H1 (cell line): ENCODE measurements around the gene GIMAP5. TPM values are rescaled to one million over a fixed set of nuclear protein-coding genes. Genes with fewer than 3 reads are reported as not detected.

Experiments
- CTCF ChIA-PET: fragments of 300-600 bp; sonication (Branson Sonifier 250); formaldehyde crosslinking; loops from one replicate; lab custom pipeline; 2021; ENCODE audit not compliant: partially characterized antibody; lab: Charles Lee
- POLR2A ChIA-PET: fragments of 300-600 bp; sonication (Branson Sonifier 250); formaldehyde crosslinking; loops from one replicate; lab custom pipeline; 2021; ENCODE audit warnings: inconsistent platforms; ENCODE audit not compliant: partially characterized antibody; lab: Charles Lee
- DNase-seq, 2 experiments: peaks; one replicate each; pipeline versions ENCODE4 v3.0.0 to v3.0.0-alpha.2; 2010 to 2022; ENCODE audit warnings: low spot score in 2 of 2, low read depth in 1 of 2, mixed read lengths in 1 of 2
- FAIRE-seq: peaks from 2 replicates; lab custom pipeline; 2011; peaks lifted over from hg19 to GRCh38; lab: Jason Lieb, UNC
- H2AFZ ChIP-seq: 2 replicates; pipeline ENCODE4 v1.8.1; 2012; ENCODE audit warnings: low read length, inconsistent platforms
- H2AK5ac ChIP-seq: 2 replicates; pipeline ENCODE4 v1.6.1; 2013; ENCODE audit warnings: low read depth, low read length
- H2BK120ac ChIP-seq: replicated peaks from 2 replicates; pipeline ENCODE3; 2013; ENCODE audit warnings: low read depth, low read length, inconsistent platforms
- H2BK12ac ChIP-seq: 2 replicates; pipeline ENCODE4 v1.6.1; 2013; ENCODE audit warnings: low read depth, low read length
- H2BK15ac ChIP-seq: 2 replicates; pipeline ENCODE4 v1.6.1; 2013; ENCODE audit warnings: low read length
- H2BK20ac ChIP-seq: 2 replicates; pipeline ENCODE4 v1.6.1; 2013; ENCODE audit warnings: low read length
- H2BK5ac ChIP-seq: 2 replicates; pipeline ENCODE4 v1.6.1; 2013; ENCODE audit warnings: low read depth, low read length
- H3K14ac ChIP-seq: 2 replicates; pipeline ENCODE4 v1.6.1; 2013; ENCODE audit warnings: inconsistent platforms; ENCODE audit not compliant: insufficient read length
- H3K18ac ChIP-seq: 2 replicates; pipeline ENCODE4 v1.6.1; 2013; ENCODE audit warnings: low read length; ENCODE audit errors: extremely low read depth
- H3K23ac ChIP-seq: 2 replicates; pipeline ENCODE4 v1.6.1; 2013; ENCODE audit warnings: inconsistent platforms; ENCODE audit not compliant: insufficient read length
- H3K23me2 ChIP-seq: 2 replicates; pipeline ENCODE4 v1.6.1; 2013; ENCODE audit warnings: low read depth, low read length
- H3K27ac ChIP-seq: 2 replicates; pipeline ENCODE4 v1.6.1; 2011; ENCODE audit warnings: low read depth, low read length, inconsistent platforms
- H3K27me3 ChIP-seq, 4 experiments: replicated peaks in 1 of 4; 1 replicate in 1 of 4; 2 replicates in 3 of 4; pipeline versions ENCODE4 v1.6.1 to v1.8.1; 2011 to 2013; ENCODE audit warnings: low read length in 3 of 4, mild to moderate bottlenecking in 3 of 4, inconsistent platforms in 2 of 4, mixed read lengths in 2 of 4, moderate library complexity in 1 of 4; ENCODE audit not compliant: control insufficient read depth in 3 of 4, insufficient read depth in 3 of 4; ENCODE audit errors: extremely low read depth in 1 of 4
- H3K36me3 ChIP-seq, 4 experiments: 2 replicates each; pipeline versions ENCODE4 v1.6.1 to v1.8.1; 2011 to 2013; ENCODE audit warnings: mild to moderate bottlenecking in 4 of 4, low read length in 3 of 4, moderate library complexity in 2 of 4, control low read depth in 1 of 4, inconsistent platforms in 1 of 4; ENCODE audit not compliant: insufficient read depth in 4 of 4, control insufficient read depth in 2 of 4
- H3K4ac ChIP-seq: replicated peaks from 2 replicates; pipeline ENCODE3; 2013; ENCODE audit warnings: low read length, low read depth, mixed read lengths, inconsistent platforms; ENCODE audit not compliant: insufficient read length
- H3K4me1 ChIP-seq, 4 experiments: replicated peaks in 1 of 4; 1 replicate in 1 of 4; 2 replicates in 3 of 4; pipeline versions ENCODE4 v1.6.1 to v1.8.1; 2011 to 2013; ENCODE audit warnings: low read length in 3 of 4, inconsistent platforms in 2 of 4, mixed read lengths in 1 of 4; ENCODE audit not compliant: insufficient read depth in 4 of 4, control insufficient read depth in 3 of 4
- H3K4me2 ChIP-seq, 2 experiments: 2 replicates each; pipeline versions ENCODE4 v1.6.1 to v1.8.1; 2011 to 2013; ENCODE audit warnings: low read depth in 2 of 2, low read length in 2 of 2, control low read depth in 1 of 2, inconsistent platforms in 1 of 2, mild to moderate bottlenecking in 1 of 2; ENCODE audit not compliant: insufficient read depth in 1 of 2
- H3K4me3 ChIP-seq, 4 experiments: fragments of 200-600, 300-600 bp in 1 of 4; sonication (generic), shearing (Covaris generic), sonication (Bioruptor Twin) in 1 of 4; 2 replicates each; pipeline versions ENCODE4 v1.5.1 to v1.8.1; 2011 to 2016; ENCODE audit warnings: low read length in 4 of 4, low read depth in 3 of 4, control low read depth in 2 of 4, inconsistent platforms in 2 of 4, mild to moderate bottlenecking in 2 of 4, mixed read lengths in 1 of 4, moderate library complexity in 1 of 4; ENCODE audit not compliant: insufficient read depth in 2 of 4; ENCODE audit errors: extremely low read depth in 1 of 4
- H3K56ac ChIP-seq: replicated peaks from 2 replicates; pipeline ENCODE3; 2013; ENCODE audit warnings: low read depth, mild to moderate bottlenecking, mixed read lengths, low read length, inconsistent platforms; ENCODE audit not compliant: insufficient read length
- H3K79me1 ChIP-seq: 2 replicates; pipeline ENCODE4 v1.6.1; 2013; ENCODE audit warnings: low read depth, low read length, control low read depth
- H3K79me2 ChIP-seq, 2 experiments: 2 replicates each; pipeline versions ENCODE4 v1.6.1 to v1.8.1; 2012 to 2013; ENCODE audit warnings: low read length in 2 of 2, mild to moderate bottlenecking in 2 of 2, inconsistent platforms in 1 of 2; ENCODE audit not compliant: insufficient read depth in 2 of 2, control insufficient read depth in 1 of 2
- H3K9ac ChIP-seq, 4 experiments: replicated peaks in 1 of 4; 1 replicate in 1 of 4; 2 replicates in 3 of 4; pipeline versions ENCODE4 v1.6.1 to v1.8.1; 2011 to 2013; ENCODE audit warnings: low read depth in 3 of 4, low read length in 3 of 4, control low read depth in 2 of 4, mild to moderate bottlenecking in 2 of 4, moderate library complexity in 2 of 4, inconsistent platforms in 1 of 4; ENCODE audit errors: extremely low read depth in 1 of 4
- H3K9me3 ChIP-seq, 2 experiments: 2 replicates each; pipeline versions ENCODE4 v1.6.1 to v1.8.1; 2012 to 2013; ENCODE audit warnings: mild to moderate bottlenecking in 2 of 2, moderate library complexity in 2 of 2, control low read depth in 1 of 2, inconsistent platforms in 1 of 2, low read depth in 1 of 2, low read length in 1 of 2, mixed read lengths in 1 of 2; ENCODE audit not compliant: insufficient read depth in 2 of 2
- H4K20me1 ChIP-seq, 2 experiments: replicated peaks in 1 of 2; 2 replicates each; pipeline versions ENCODE3 to v1.8.1; 2011 to 2013; ENCODE audit warnings: inconsistent platforms in 2 of 2, low read length in 2 of 2, mild to moderate bottlenecking in 1 of 2; ENCODE audit not compliant: insufficient read depth in 2 of 2, control insufficient read depth in 1 of 2
- H4K5ac ChIP-seq: 2 replicates; pipeline ENCODE4 v1.6.1; 2013; ENCODE audit warnings: low read length, low read depth, mixed read lengths, inconsistent platforms; ENCODE audit not compliant: insufficient read length
- H4K8ac ChIP-seq: 2 replicates; pipeline ENCODE4 v1.8.0; 2013; ENCODE audit warnings: mild to moderate bottlenecking, moderate library complexity, low read length, inconsistent platforms; ENCODE audit not compliant: insufficient read depth; ENCODE audit errors: extremely low read depth
- H4K91ac ChIP-seq: replicated peaks from 2 replicates; pipeline ENCODE3; 2013; ENCODE audit warnings: low read length, mixed read lengths, inconsistent platforms; ENCODE audit not compliant: insufficient read length
- BCL11A ChIP-seq, 2 experiments: IDR thresholded peaks; one replicate each; pipeline ENCODE4 v1.6.1; 2011; ENCODE audit warnings: low read depth in 2 of 2, low read length in 2 of 2, mild to moderate bottlenecking in 2 of 2
- EP300 ChIP-seq, 2 experiments: IDR thresholded peaks; 1 replicate in 1 of 2; 2 replicates in 1 of 2; pipeline ENCODE4 v1.6.1; 2011 to 2012; ENCODE audit warnings: low read depth in 2 of 2, low read length in 2 of 2, mild to moderate bottlenecking in 2 of 2, borderline replicate concordance in 1 of 2, inconsistent platforms in 1 of 2, moderate library complexity in 1 of 2
- HDAC6 ChIP-seq: IDR thresholded peaks from one replicate; pipeline ENCODE4 v1.7.1; 2012; ENCODE audit warnings: low read depth, mild to moderate bottlenecking, inconsistent platforms, low read length, moderate library complexity
- MAX ChIP-seq: IDR thresholded peaks from 2 replicates; pipeline ENCODE4 v1.6.1; 2012; ENCODE audit warnings: inconsistent platforms
- RFX5 ChIP-seq: IDR thresholded peaks from 2 replicates; pipeline ENCODE4 v1.6.1; 2011; ENCODE audit warnings: low read depth, low read length, improper control_type of control experiment, borderline replicate concordance
- SP4 ChIP-seq: IDR thresholded peaks from 2 replicates; pipeline ENCODE4 v1.6.1; 2012; ENCODE audit warnings: low read length, inconsistent platforms
- TEAD4 ChIP-seq: IDR thresholded peaks from 2 replicates; pipeline ENCODE4 v1.6.1; 2012; ENCODE audit warnings: low read depth, low read length, inconsistent platforms, mixed read lengths
- WGBS, 2 experiments: shearing (Covaris generic) in 1 of 2; methylation state at CpG; one replicate each; pipeline versions ENCODE4 v1.1.6 to v1.1.7; 2013 to 2015; ENCODE audit warnings: low lambda C conversion rate in 2 of 2, mixed read lengths in 2 of 2, inconsistent platforms in 1 of 2, low coverage in 1 of 2, missing lambda C conversion rate in 1 of 2; ENCODE audit not compliant: insufficient replicate concordance in 2 of 2, insufficient coverage in 1 of 2, insufficient read length in 1 of 2; ENCODE audit errors: extremely low coverage in 1 of 2, missing lambda C conversion rate in 1 of 2; 5-methylcytosine and 5-hydroxymethylcytosine counted together
- polyA plus RNA-seq, 7 experiments: library from polyadenylated mRNA; depleted of rRNA in 3 of 7; stranded (reverse) in 5 of 7; unstranded in 2 of 7; fragments of >200 nt in 5 of 7; fragments of 200-250 nt in 2 of 7; gene quantifications; 1 replicate in 5 of 7; 2 replicates in 1 of 7; 4 replicates in 1 of 7; pipeline versions ENCODE4 v1.2.1 to v1.2.3, GENCODE V29; 2011 to 2013; ENCODE audit warnings: missing spikeins in 2 of 7, mixed read lengths in 2 of 7
- total RNA-seq: library from RNA; stranded (reverse); fragmentation: NEBNext Ultra II Directional; extraction: Animal tissue kit (Norgen Biotek cat#: 25700); gene quantifications from 2 replicates; pipeline ENCODE4 v1.2.1, GENCODE V29; 2021

The GIMAP5 gene
- total and polyA plus RNA-seq, 2 of the 8 experiments (the other 6 are each of a cell fraction or from before 2014, with no cell fraction given), result not detected

GRCh38 chr7:150753239-150753638 is 16.0 kb downstream of the GIMAP5 start:
- H3K4me1 ChIP-seq, result no peaks in the 10 kb centered on the region
- peaks cover 0 to 4% of the 10 kb centered on the region in 2 experiments for H4K20me1 ChIP-seq
- no peak overlapping the region for H4K91ac ChIP-seq
- H2BK120ac ChIP-seq, result no peak overlapping the region
- H4K8ac ChIP-seq, result no peak overlapping the region
- H2BK5ac ChIP-seq, result no peak overlapping the region
- FAIRE-seq, result no peak
- H3K56ac ChIP-seq, result no peak overlapping the region
- H3K18ac ChIP-seq, result no peak overlapping the region
- H4K5ac ChIP-seq, result no peak overlapping the region
- DNase-seq, result no peak
- no peaks in the 10 kb centered on the region for H3K36me3 ChIP-seq
- no peaks in the 10 kb centered on the region for H3K9me3 ChIP-seq
- ChIA-PET POLR2A (no interaction called here), CTCF (interaction anchor here (1.2 to 1.9 kb wide), 2 partner anchors 9 to 305 kb away, joined by 3 to 9 read pairs; no protein-coding TSS in a partner anchor)
- no peak overlapping the region for H3K4me3 ChIP-seq
- H3K9ac ChIP-seq, result no peak overlapping the region
- H3K4me2 ChIP-seq, result no peak overlapping the region
- H2AK5ac ChIP-seq, result no peak overlapping the region
- H3K79me1 ChIP-seq, result no peaks in the 10 kb centered on the region
- no peak overlapping the region for H3K4ac ChIP-seq
- WGBS, 2 experiments, result 92% methylated on average over 6 of the region's 6 CpGs; no CpG with 5 or more reads in 1 of the 2 experiments
- no peak overlapping the region for H2AFZ ChIP-seq
- TF ChIP-seq EP300 (IDR thresholded peaks at IDR 0.05; ENCODE audit: borderline replicate concordance in 1 of 2, low read depth in 2 of 2, low read length in 2 of 2) (no peak), TEAD4 (no peak), HDAC6 (no peak), RFX5 (no peak), MAX (no peak), SP4 (no peak), BCL11A (IDR thresholded peaks at IDR 0.05; ENCODE audit: low read depth in 2 of 2, low read length in 2 of 2) (no peak)
- H3K27ac ChIP-seq, result no peak overlapping the region
- no peak overlapping the region for H3K23ac ChIP-seq
- H3K14ac ChIP-seq, result no peak overlapping the region
- H2BK20ac ChIP-seq, result no peak overlapping the region
- peaks cover 0 to 18% (median 12%) of the 10 kb centered on the region in 4 experiments; a peak in 5 of 7 replicates for H3K27me3 ChIP-seq
- no peaks in the 10 kb centered on the region for H3K79me2 ChIP-seq
- H2BK15ac ChIP-seq, result no peak overlapping the region
- H2BK12ac ChIP-seq, result no peak overlapping the region
- H3K23me2 ChIP-seq, result no peaks in the 10 kb centered on the region
